OCI-LY7 (cell line): ENCODE results near the gene NCAM1. TPM values are rescaled to one million over a fixed set of nuclear protein-coding genes. Genes with fewer than 3 reads are reported as not detected.

Experiments
- BruUV-seq: library from RNA; stranded (reverse); fragments of 400-500 nt; replicated peaks from 2 replicates; lab custom pipeline; 2021; lab: Mats Ljungman, UMichigan
- CTCF ChIA-PET: fragments of 300-600 bp; sonication (Branson Sonifier 250); formaldehyde crosslinking; loops from one replicate; lab custom pipeline; 2022; ENCODE audit warnings: antibody characterized with exemption; ENCODE audit not compliant: unreplicated experiment; lab: Charles Lee
- POLR2A ChIA-PET: fragments of 300-600 bp; sonication (Branson Sonifier 250); formaldehyde crosslinking; loops from one replicate; lab custom pipeline; 2022; ENCODE audit warnings: antibody characterized with exemption; lab: Charles Lee
- DNase-seq: peaks from one replicate; pipeline ENCODE4 v3.0.0-alpha.2; 2015; ENCODE audit warnings: low spot score
- H2AFZ ChIP-seq: fragments of 200-600 bp; sonication (generic), shearing (Covaris generic); 2 replicates; pipeline ENCODE4 v1.6.1; 2014; ENCODE audit warnings: mild to moderate bottlenecking, antibody characterized with exemption, low read length, moderate library complexity
- H3K27ac ChIP-seq: fragments of 200-600 bp; sonication (generic); 2 replicates; pipeline ENCODE4 v1.5.1; 2014; ENCODE audit warnings: mixed run types, low read depth, mild to moderate bottlenecking, moderate library complexity, low read length, inconsistent platforms; ENCODE audit not compliant: poor library complexity, severe bottlenecking
- H3K36me3 ChIP-seq: fragments of 200-600 bp; sonication (generic); 2 replicates; pipeline ENCODE4 v1.6.1; 2014; ENCODE audit warnings: mild to moderate bottlenecking, antibody characterized with exemption, low read length, moderate library complexity, mixed read lengths; ENCODE audit not compliant: insufficient read depth
- H3K4me1 ChIP-seq: fragments of 200-600 bp; sonication (generic); 2 replicates; pipeline ENCODE4 v1.5.1; 2014; ENCODE audit warnings: mild to moderate bottlenecking, low read length; ENCODE audit not compliant: insufficient read depth, poor library complexity, severe bottlenecking
- H3K4me2 ChIP-seq: fragments of 200-600 bp; sonication (generic); 2 replicates; pipeline ENCODE4 v1.6.1; 2014; ENCODE audit warnings: mild to moderate bottlenecking, low read length
- H3K4me3 ChIP-seq: fragments of 200-600 bp; sonication (generic); 2 replicates; pipeline ENCODE4 v1.5.1; 2014; ENCODE audit warnings: mild to moderate bottlenecking, low read depth, low read length; ENCODE audit not compliant: poor library complexity, severe bottlenecking
- H3K79me2 ChIP-seq: fragments of 200-600 bp; sonication (generic); 2 replicates; pipeline ENCODE4 v1.6.1; 2016; ENCODE audit warnings: low read depth, mild to moderate bottlenecking, low read length, moderate library complexity, mixed read lengths; ENCODE audit not compliant: insufficient read depth
- H3K9me2 ChIP-seq: fragments of 200-600 bp; sonication (generic); 2 replicates; pipeline ENCODE4 v1.6.1; 2016; ENCODE audit warnings: mild to moderate bottlenecking, low read length, mixed read lengths; ENCODE audit not compliant: insufficient read depth
- H3K9me3 ChIP-seq: fragments of 200-600 bp; sonication (generic); 2 replicates; pipeline ENCODE4 v1.6.1; 2014; ENCODE audit warnings: mild to moderate bottlenecking, mixed run types, low read length, mixed read lengths
- H4K20me1 ChIP-seq: fragments of 200-600 bp; sonication (generic); 2 replicates; pipeline ENCODE4 v1.6.1; 2014; ENCODE audit warnings: mild to moderate bottlenecking, antibody characterized with exemption, low read length, moderate library complexity, mixed read lengths; ENCODE audit not compliant: insufficient read depth
- CTCF ChIP-seq: fragments of 200-600 bp; sonication (generic); conservative IDR thresholded peaks from 2 replicates; pipeline ENCODE4 v1.5.1; 2014; ENCODE audit warnings: mild to moderate bottlenecking, antibody characterized with exemption, low read length, moderate library complexity, mixed read lengths
- EZH2phosphoT487 ChIP-seq: fragments of 200-600 bp; sonication (generic); IDR thresholded peaks from 2 replicates; pipeline ENCODE4 v1.6.1; 2018; ENCODE audit warnings: low read depth, borderline replicate concordance, mild to moderate bottlenecking, mixed run types, antibody characterized with exemption, low read length, moderate library complexity, mixed read lengths
- intact Hi-C: fragments of 100-400 bp; cut with micrococcal nuclease; formaldehyde crosslinking; loops from one replicate; pipeline ENCODE4 v1.10.0; 2022; ENCODE audit not compliant: unreplicated experiment
- total RNA-seq, 2 experiments: library from RNA; depleted of rRNA in 1 of 2; stranded (reverse); fragments of >200 nt in 1 of 2; shearing (Covaris generic) in 1 of 2; gene quantifications; 2 replicates each; pipeline ENCODE4 v1.2.3, GENCODE V29; 2014 to 2022

NCAM1 gene
- total RNA-seq, 2 experiments from 2014 or later, result not detected

- ChIA-PET CTCF (no interaction called here), POLR2A (no interaction called here)
Measured at GRCh38 chr11:113019711-113020110, 58.5 kb downstream of the NCAM1 start.

GRCh38 chr11:113021111-113021510 is 59.9 kb downstream of the NCAM1 start:
- Histone ChIP-seq H3K4me2 (no peak overlapping the region), H3K79me2 (no peaks in the 10 kb centered on the region), H4K20me1 (no peaks in the 10 kb centered on the region), H2AFZ (no peak overlapping the region), H3K27ac (no peak overlapping the region), H3K9me3 (no peaks in the 10 kb centered on the region), H3K36me3 (no peaks in the 10 kb centered on the region), H3K4me1 (no peaks in the 10 kb centered on the region), H3K4me3 (no peak overlapping the region), H3K9me2 (no peaks in the 10 kb centered on the region)
- CTCF ChIA-PET, result no interaction called here
- POLR2A ChIA-PET, result interaction anchor here (0.6 kb wide), 1 partner anchor 1031 kb away, joined by 3 read pairs; no protein-coding TSS in a partner anchor
- DNase-seq, result no peak
- BruUV-seq, result no TSS peak
- intact Hi-C loops, result no loop called here
- TF ChIP-seq CTCF (no peak), EZH2phosphoT487 (no peak)

More at GRCh38 chr11:113019711-113020110, 58.5 kb downstream of the NCAM1 start:
- Histone ChIP-seq H2AFZ (no peak overlapping the region), H3K4me1 (no peaks in the 10 kb centered on the region), H3K4me2 (no peak overlapping the region), H3K4me3 (no peak overlapping the region), H4K20me1 (no peaks in the 10 kb centered on the region), H3K9me2 (no peaks in the 10 kb centered on the region), H3K79me2 (no peaks in the 10 kb centered on the region), H3K27ac (no peak overlapping the region), H3K36me3 (no peaks in the 10 kb centered on the region), H3K9me3 (no peaks in the 10 kb centered on the region)
- intact Hi-C loops, result no loop called here
- BruUV-seq, result no TSS peak
- TF ChIP-seq EZH2phosphoT487, result no peak
- no peak for TF ChIP-seq CTCF
- no peak for DNase-seq

- TF ChIP-seq CTCF, result no peak
- TF ChIP-seq EZH2phosphoT487, result no peak
- H2AFZ ChIP-seq, result no peak overlapping the region
- H3K9me2 ChIP-seq, result no peaks in the 10 kb centered on the region
- no peak for DNase-seq
- no peaks in the 10 kb centered on the region for H3K36me3 ChIP-seq
- no peak overlapping the region for H3K4me3 ChIP-seq
- H3K4me2 ChIP-seq, result no peak overlapping the region
- BruUV-seq, result no TSS peak
- ChIA-PET POLR2A (no interaction called here), CTCF (no interaction called here)
- H4K20me1 ChIP-seq, result no peaks in the 10 kb centered on the region
- H3K4me1 ChIP-seq, result no peaks in the 10 kb centered on the region
- H3K79me2 ChIP-seq, result no peaks in the 10 kb centered on the region
- no peak overlapping the region for H3K27ac ChIP-seq
- intact Hi-C loops, result no loop called here
- H3K9me3 ChIP-seq, result no peaks in the 10 kb centered on the region
Measured at GRCh38 chr11:113022262-113022661, 61.0 kb downstream of the NCAM1 start.
